GM12878 (cell line): ENCODE data around the gene TBL1XR1. TPM values are rescaled to one million over a fixed set of nuclear protein-coding genes. Genes with fewer than 3 reads are reported as not detected.

Experiments
- ATAC-seq: fragments of 200-7000 bp; cut with Tn5 transposase; 3 replicates; pipeline ENCODE4 v1.9.1; 2020; ENCODE audit warnings: mild to moderate bottlenecking, moderate library complexity
- BruUV-seq: library from RNA; stranded (reverse); fragments of 400-500 nt; replicated peaks from 2 replicates; lab custom pipeline; 2021; lab: Mats Ljungman, UMichigan
- CTCF ChIA-PET: fragments of 300-600 bp; sonication (Branson Sonifier 250); formaldehyde crosslinking; extraction: SDS; loops from one replicate; lab custom pipeline; 2021; ENCODE audit warnings: inconsistent platforms; lab: Yijun Ruan, JAX
- POLR2A ChIA-PET: fragments of 350-600 bp; formaldehyde crosslinking; extraction: SDS; loops from one replicate; lab custom pipeline; 2021; ENCODE audit warnings: inconsistent platforms; lab: Charles Lee
- RAD21 ChIA-PET: fragments of 300-600 bp; sonication (Branson Sonifier 250); formaldehyde crosslinking; loops from one replicate; lab custom pipeline; 2023; ENCODE audit warnings: antibody characterized with exemption; ENCODE audit not compliant: unreplicated experiment; lab: Charles Lee
- SMC1A ChIA-PET: fragments of 300-600 bp; sonication (Branson Sonifier 250); formaldehyde crosslinking; loops from one replicate; lab custom pipeline; 2023; ENCODE audit not compliant: unreplicated experiment, uncharacterized antibody; lab: Charles Lee
- DNase-seq: peaks from one replicate; pipeline ENCODE4 v3.0.0-alpha.2; 2011; ENCODE audit warnings: low read depth, low spot score
- FAIRE-seq: peaks from 3 replicates; lab custom pipeline; 2011; peaks lifted over from hg19 to GRCh38; lab: Jason Lieb, UNC
- H2AFZ ChIP-seq: 2 replicates; pipeline ENCODE4 v1.6.0; 2011; ENCODE audit warnings: low read depth, low read length, control low read depth; ENCODE audit not compliant: control insufficient read depth
- H3K27ac ChIP-seq: 2 replicates; pipeline ENCODE4 v1.5.1; 2011; ENCODE audit warnings: control low read depth; ENCODE audit not compliant: control insufficient read depth, insufficient read depth
- H3K27me3 ChIP-seq, 2 experiments: replicated peaks in 1 of 2; 2 replicates each; pipeline versions ENCODE4 v1.6.0 to v1.6.1; 2011; ENCODE audit warnings: low read length in 1 of 2; ENCODE audit not compliant: control insufficient read depth in 2 of 2, insufficient read depth in 2 of 2
- H3K36me3 ChIP-seq, 2 experiments: 2 replicates each; pipeline ENCODE4 v1.5.1; 2011; ENCODE audit warnings: low read length in 1 of 2; ENCODE audit not compliant: control insufficient read depth in 2 of 2, insufficient read depth in 2 of 2
- H3K4me1 ChIP-seq: 2 replicates; pipeline ENCODE4 v1.6.1; 2011; ENCODE audit warnings: mild to moderate bottlenecking, low read length, moderate library complexity, mixed read lengths; ENCODE audit not compliant: control insufficient read depth, insufficient read depth
- H3K4me2 ChIP-seq: 2 replicates; pipeline ENCODE4 v1.6.0; 2011; ENCODE audit warnings: control low read depth; ENCODE audit not compliant: control insufficient read depth, insufficient read depth
- H3K4me3 ChIP-seq: fragments of 200-600 bp; sonication (generic); 2 replicates; pipeline ENCODE4 v1.5.1; 2016
- H3K79me2 ChIP-seq: 2 replicates; pipeline ENCODE4 v1.6.0; 2011; ENCODE audit warnings: low read length; ENCODE audit not compliant: control insufficient read depth, insufficient read depth
- H3K9ac ChIP-seq: 2 replicates; pipeline ENCODE4 v1.8.0; 2011; ENCODE audit warnings: low read length, control low read depth, mixed read lengths; ENCODE audit not compliant: control insufficient read depth, insufficient read depth
- H3K9me3 ChIP-seq: replicated peaks from 3 replicates; pipeline ENCODE4 v1.5.1; 2011; ENCODE audit warnings: mild to moderate bottlenecking, low read length; ENCODE audit not compliant: control insufficient read depth, insufficient read depth
- H4K20me1 ChIP-seq: 2 replicates; pipeline ENCODE4 v1.6.0; 2011; ENCODE audit not compliant: control insufficient read depth, insufficient read depth
- ATF2 ChIP-seq: IDR thresholded peaks from 2 replicates; pipeline ENCODE4 v1.6.1; 2012; ENCODE audit warnings: low read length, inconsistent platforms
- BRCA1 ChIP-seq: IDR thresholded peaks from 2 replicates; pipeline ENCODE4 v1.6.1; 2011; ENCODE audit warnings: low read depth, low read length, improper control_type of control experiment
- CHD2 ChIP-seq: IDR thresholded peaks from 2 replicates; pipeline ENCODE4 v1.6.1; 2011; ENCODE audit warnings: low read depth, low read length, improper control_type of control experiment, borderline replicate concordance
- E4F1 ChIP-seq: fragments of 450-650 bp; IDR thresholded peaks from 2 replicates; pipeline ENCODE4 v1.6.1; 2018; ENCODE audit warnings: borderline replicate concordance, mild to moderate bottlenecking; ENCODE audit not compliant: partially characterized antibody
- HDAC2 ChIP-seq: fragments of 200-600 bp; sonication (generic); IDR thresholded peaks from 2 replicates; pipeline ENCODE4 v1.6.1; 2017
- HDAC6 ChIP-seq: fragments of 200-600 bp; sonication (generic); IDR thresholded peaks from one replicate; pipeline ENCODE4 v1.8.0; 2017; ENCODE audit warnings: antibody characterized with exemption; ENCODE audit not compliant: unreplicated experiment
- KDM1A ChIP-seq: fragments of 200-600 bp; sonication (generic); IDR thresholded peaks from 2 replicates; pipeline ENCODE4 v1.6.1; 2016; ENCODE audit warnings: borderline replicate concordance
- MEF2B ChIP-seq: fragments of 450-650 bp; IDR thresholded peaks from 2 replicates; pipeline ENCODE4 v1.6.1; 2018; ENCODE audit warnings: mild to moderate bottlenecking, moderate library complexity; ENCODE audit not compliant: partially characterized antibody, poor library complexity, severe bottlenecking
- MYB ChIP-seq: fragments of 150-350 bp; IDR thresholded peaks from 2 replicates; pipeline ENCODE4 v1.6.1; 2014; ENCODE audit warnings: mild to moderate bottlenecking, low read depth, low read length, borderline replicate concordance
- NR2F1 ChIP-seq: fragments of 450-650 bp; conservative IDR thresholded peaks from 2 replicates; pipeline ENCODE4 v1.6.1; 2017; ENCODE audit warnings: mild to moderate bottlenecking
- POLR2AphosphoS2 ChIP-seq: IDR thresholded peaks from 2 replicates; pipeline ENCODE4 v1.6.1; 2011; ENCODE audit warnings: low read depth, mild to moderate bottlenecking, low read length, improper control_type of control experiment, moderate library complexity
- PRDM15 ChIP-seq: fragments of 450-650 bp; formaldehyde crosslinking; IDR thresholded peaks from 2 replicates; pipeline ENCODE4 v1.4.0; 2020; ENCODE audit warnings: mild to moderate bottlenecking, moderate library complexity
- SKIL ChIP-seq: fragments of 450-650 bp; IDR thresholded peaks from 2 replicates; pipeline ENCODE4 v1.6.1; 2017; ENCODE audit warnings: mild to moderate bottlenecking, low read depth, inconsistent platforms; ENCODE audit not compliant: poor library complexity, severe bottlenecking
- SMARCA5 ChIP-seq: fragments of 450-650 bp; IDR thresholded peaks from 2 replicates; pipeline ENCODE4 v1.6.1; 2017; ENCODE audit warnings: mild to moderate bottlenecking
- ZNF24 ChIP-seq: fragments of 450-650 bp; IDR thresholded peaks from 2 replicates; pipeline ENCODE4 v1.6.1; 2017; ENCODE audit warnings: antibody characterized with exemption, mild to moderate bottlenecking
- WGBS: methylation state at CpG from one replicate; pipeline ENCODE4 v1.1.6; 2016; ENCODE audit warnings: low lambda C conversion rate; ENCODE audit not compliant: insufficient replicate concordance, insufficient coverage; ENCODE audit errors: missing lambda C conversion rate; 5-methylcytosine and 5-hydroxymethylcytosine counted together
- in situ Hi-C: fragments of 300-500 bp; cut with MboI; formaldehyde crosslinking; loops from 9 replicates; pipeline ENCODE4 v1.14.3; 2018; ENCODE audit warnings: mixed read lengths
- intact Hi-C: fragments of 100-400 bp; cut with micrococcal nuclease; formaldehyde crosslinking; loops from one replicate; pipeline ENCODE4 v1.14.2; 2022; ENCODE audit not compliant: unreplicated experiment
- polyA plus RNA-seq, 11 experiments: library from polyadenylated mRNA; depleted of rRNA in 4 of 11; unstranded in 6 of 11; stranded (reverse) in 5 of 11; fragments of >200 nt; fragmentation: Nextera tagmentation in 4 of 11; fragmentation: Illumina TruSeq in 1 of 11; extraction: Ambion mirVana in 4 of 11; extraction: Trizol in 1 of 11; gene quantifications; 1 replicate in 1 of 11; 2 replicates in 10 of 11; pipeline versions ENCODE4 v1.2.1 to v1.2.3, GENCODE V29; 2011 to 2016; ENCODE audit warnings: inconsistent platforms in 2 of 11, missing spikeins in 2 of 11, low read depth in 1 of 11
- total RNA-seq, 4 experiments: library from RNA; depleted of rRNA in 3 of 4; stranded (reverse); fragments of >200 nt in 3 of 4; fragmentation: Illumina TruSeq in 1 of 4; extraction: Trizol in 1 of 4; gene quantifications; 2 replicates each; pipeline versions ENCODE4 v1.2.1 to v1.2.3, GENCODE V29; 2013 to 2021

Gene TBL1XR1
- total and polyA plus RNA-seq, 10 of the 15 experiments (the other 5 are each of a cell fraction or from before 2014, with no cell fraction given) = 13.0 to 115 (median 60.4) TPM

GRCh38 chr3:177106594-177106993 is 90.7 kb downstream of the TBL1XR1 start:
- Histone ChIP-seq H3K9me3 (no peaks in the 10 kb centered on the region; the same call in 2 of the 3 replicates), H3K4me1 (peaks cover 20% of the 10 kb centered on the region), H2AFZ (no peak overlapping the region), H3K4me2 (peak overlapping the region; percentile 45), H3K27me3 (no peaks in the 10 kb centered on the region), H3K27ac (no peak overlapping the region), H3K9ac (no peak overlapping the region), H3K4me3 (no peak overlapping the region), H3K79me2 (peaks cover 84% of the 10 kb centered on the region), H3K36me3 (no peaks in the 10 kb centered on the region), H4K20me1 (peaks cover 5% of the 10 kb centered on the region; the same call in 1 of the 2 replicates)
- ChIA-PET SMC1A (interaction anchor here (1.0 to 1.3 kb wide), 3 partner anchors 10 to 247 kb away, joined by 3 to 4 read pairs (median 4); no protein-coding TSS in a partner anchor), POLR2A (no interaction called here), RAD21 (interaction anchor here (1.8 kb wide), 1 partner anchor 49 kb away, joined by 4 read pairs; no protein-coding TSS in a partner anchor), CTCF (interaction anchor here (1.0 kb wide), 1 partner anchor 14 kb away, joined by 3 read pairs; no protein-coding TSS in a partner anchor)
- 86% methylated on average over 3 of the region's 3 CpGs for WGBS
- in situ Hi-C loops = no loop called here
- DNase-seq (no peak), FAIRE-seq (no peak), ATAC-seq (no peak)
- intact Hi-C loops = no loop called here
- BruUV-seq = no TSS peak
- TF ChIP-seq ATF2 (no peak), HDAC2 (no peak), E4F1 (no peak), BRCA1 (no peak), ZNF24 (no peak), SMARCA5 (no peak), SKIL (no peak), NR2F1 (no peak), KDM1A (no peak), CHD2 (no peak), PRDM15 (no peak), HDAC6 (no peak), MYB (no peak), POLR2AphosphoS2 (no peak), MEF2B (no peak)
